ENCODE results near the gene PPP1R11. TPM values are rescaled to one million over a fixed set of nuclear protein-coding genes. Genes with fewer than 3 reads are reported as not detected.

Gene PPP1R11
- total and polyA plus RNA-seq, 3 experiments from 2014 or later = 67.1 to 122 (median 70.9) TPM

DNA sequence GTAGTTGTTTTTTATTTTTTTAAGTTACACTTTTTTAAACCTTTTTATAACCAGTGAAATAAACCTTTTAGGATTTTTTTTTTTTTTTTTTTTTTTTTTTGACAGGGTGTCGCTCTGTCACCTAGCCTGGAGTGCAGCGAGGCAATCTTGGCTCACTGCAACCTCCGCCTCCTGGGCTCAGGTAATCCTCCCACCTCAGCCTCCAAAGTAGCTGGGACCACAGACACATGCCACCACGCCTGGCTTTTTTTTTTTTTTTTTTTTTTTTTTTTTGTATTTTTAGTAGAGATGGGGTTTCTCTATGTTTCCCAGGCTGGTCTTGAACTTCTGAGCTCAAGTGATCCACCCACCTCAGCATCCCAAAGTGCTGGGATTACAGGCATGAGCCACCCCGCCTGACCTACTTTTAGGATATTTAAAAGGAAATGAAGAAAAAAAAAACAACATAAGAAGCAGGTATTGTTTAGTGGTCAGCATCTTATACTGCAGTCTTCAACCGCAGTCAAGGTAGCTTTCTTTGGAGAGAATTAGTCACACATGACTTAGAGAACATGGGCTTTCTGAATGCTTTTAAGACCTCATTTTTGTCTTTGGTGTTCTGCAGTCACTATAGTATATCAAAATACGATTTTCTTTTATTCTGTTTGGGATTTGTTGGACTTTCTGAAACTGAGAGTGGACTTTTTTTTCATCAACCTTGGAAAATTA is 4.4 kb upstream of the PPP1R11 start:
- POLR2A ChIA-PET = no interaction called here
- Histone ChIP-seq H3K9me3 (ENCODE audit: low read length) (no peaks in the 10 kb centered on the region), H3K27me3 (ENCODE audit: insufficient read depth, low read length, poor library complexity, severe bottlenecking) (no peaks in the 10 kb centered on the region), H3K36me3 (ENCODE audit: insufficient read depth, low read length) (peaks cover 14% of the 10 kb centered on the region), H3K4me1 (ENCODE audit: insufficient read depth, low read length) (peaks cover 42% of the 10 kb centered on the region), H3K4me3 (ENCODE audit: low read length) (peak overlapping the region; percentile 82), H3K27ac (ENCODE audit: low read depth, low read length) (no peak overlapping the region)
- Mint-ChIP-seq H3K4me3 (peak overlapping the region; percentile 97 to 100 (median 98)), H3K36me3 (peaks cover 6 to 59% (median 7%) of the 10 kb centered on the region in 3 donors), H3K4me1 (peaks cover 50 to 68% (median 63%) of the 10 kb centered on the region in 3 donors), H3K27ac (peak overlapping the region; percentile 65 to 100 (median 99)), H3K9me3 (peaks cover 0 to 1% (median 0%) of the 10 kb centered on the region in 5 donors), H3K27me3 (no peaks in the 10 kb centered on the region)
- CTCF ChIA-PET = interaction anchor here (1.3 kb wide), 1 partner anchor 11 kb away, joined by 3 read pairs; no protein-coding TSS in a partner anchor
- peak in 1 of 5 donors; percentile 10 for DNase-seq

DNA sequence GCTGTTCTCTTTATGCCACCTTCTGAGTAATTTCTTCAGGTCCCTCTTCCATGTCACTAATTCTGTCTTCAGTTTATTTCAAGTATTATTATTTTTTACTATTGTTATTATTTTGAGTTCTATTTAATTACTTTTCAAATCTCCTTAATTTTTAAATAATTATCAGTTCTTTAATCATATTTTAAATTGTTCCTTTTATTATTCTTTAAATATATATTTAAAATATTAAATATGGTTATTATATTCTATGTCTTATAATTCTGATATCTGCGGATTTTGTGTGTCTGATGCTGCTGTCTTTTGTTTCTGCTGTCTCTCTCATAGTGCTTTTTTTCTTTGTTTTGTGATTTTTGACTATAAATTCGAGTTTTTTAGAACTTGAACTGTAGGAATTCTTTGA is 3.7 kb upstream of the PPP1R11 start:
- Histone ChIP-seq H3K4me1 (ENCODE audit: insufficient read depth, low read length) (peaks cover 48% of the 10 kb centered on the region), H3K36me3 (ENCODE audit: insufficient read depth, low read length) (peaks cover 16% of the 10 kb centered on the region)

DNA sequence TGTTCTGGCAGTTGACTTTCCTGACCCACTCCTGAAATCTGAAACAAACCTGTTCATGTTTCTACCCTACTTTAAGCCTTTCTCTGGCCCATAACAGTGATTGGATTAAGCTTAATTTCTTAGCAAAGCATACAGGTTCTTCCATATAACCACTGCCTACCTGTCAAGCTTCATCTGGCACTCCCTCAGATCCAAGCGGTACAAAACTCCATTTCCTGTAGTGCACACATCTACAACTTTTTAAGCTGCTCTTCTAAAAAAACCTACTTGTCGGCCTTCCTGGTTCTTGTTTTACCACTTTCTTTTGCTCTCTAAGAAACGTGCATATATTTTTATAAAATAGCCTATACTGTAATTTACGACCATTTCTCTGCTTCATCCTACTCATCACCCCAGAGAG is 916 bp upstream of the PPP1R11 start:
- peak in 1 of 5 donors; percentile 33 for DNase-seq
- peaks cover 21 to 74% (median 31%) of the 10 kb centered on the region in 3 donors for H3K36me3 Mint-ChIP-seq
- peaks cover 56 to 77% (median 70%) of the 10 kb centered on the region in 3 donors for H3K4me1 Mint-ChIP-seq
- Histone ChIP-seq H3K9me3 (ENCODE audit: low read length) (no peaks in the 10 kb centered on the region), H3K4me1 (ENCODE audit: insufficient read depth, low read length) (peaks cover 44% of the 10 kb centered on the region), H3K36me3 (ENCODE audit: insufficient read depth, low read length) (peaks cover 28% of the 10 kb centered on the region), H3K27ac (ENCODE audit: low read depth, low read length) (peak overlapping the region; percentile 98), H3K27me3 (ENCODE audit: insufficient read depth, low read length, poor library complexity, severe bottlenecking) (no peaks in the 10 kb centered on the region), H3K4me3 (ENCODE audit: low read length) (peak overlapping the region; percentile 79)
- ChIA-PET CTCF (interaction anchor here (1.8 kb wide), 1 partner anchor 37 kb away, joined by 7 read pairs; no protein-coding TSS in a partner anchor), POLR2A (interaction anchor here (0.6 to 1.6 kb wide), 7 partner anchors 22 to 1906 kb away, joined by 3 to 9 read pairs (median 3); partner anchors contain the start of genes DXO, TRIM26 and TRIM39)
- peaks cover 0 to 3% (median 0%) of the 10 kb centered on the region in 5 donors for H3K9me3 Mint-ChIP-seq
- H3K27ac Mint-ChIP-seq = peak overlapping the region; percentile 91 to 100 (median 98)
- H3K27me3 Mint-ChIP-seq = peaks cover 7 to 11% of the 10 kb centered on the region in 2 donors
- H3K4me3 Mint-ChIP-seq = peak overlapping the region; percentile 89 to 97 (median 92)

More for the DNA sequence above, 3.7 kb upstream of the PPP1R11 start:
- H3K27me3 ChIP-seq (ENCODE audit: insufficient read depth, low read length, poor library complexity, severe bottlenecking) = no peaks in the 10 kb centered on the region
- no peak overlapping the region for H3K27ac ChIP-seq (ENCODE audit: low read depth, low read length)
- peaks cover 0 to 1% (median 0%) of the 10 kb centered on the region in 5 donors for H3K9me3 Mint-ChIP-seq
- POLR2A ChIA-PET = no interaction called here
- H3K27ac Mint-ChIP-seq = peak overlapping the region in 7 of 8 donors; percentile 65 to 99 (median 89)
- H3K27me3 Mint-ChIP-seq = no peaks in the 10 kb centered on the region
- CTCF ChIA-PET = no interaction called here
- H3K4me3 ChIP-seq (ENCODE audit: low read length) = no peak overlapping the region
- H3K4me1 Mint-ChIP-seq = peaks cover 57 to 75% (median 70%) of the 10 kb centered on the region in 3 donors
- peak overlapping the region in 6 of 7 donors; percentile 26 to 62 (median 48) for H3K4me3 Mint-ChIP-seq
- no peak for DNase-seq
- peaks cover 6 to 59% (median 9%) of the 10 kb centered on the region in 3 donors for H3K36me3 Mint-ChIP-seq
- H3K9me3 ChIP-seq (ENCODE audit: low read length) = no peaks in the 10 kb centered on the region

DNA sequence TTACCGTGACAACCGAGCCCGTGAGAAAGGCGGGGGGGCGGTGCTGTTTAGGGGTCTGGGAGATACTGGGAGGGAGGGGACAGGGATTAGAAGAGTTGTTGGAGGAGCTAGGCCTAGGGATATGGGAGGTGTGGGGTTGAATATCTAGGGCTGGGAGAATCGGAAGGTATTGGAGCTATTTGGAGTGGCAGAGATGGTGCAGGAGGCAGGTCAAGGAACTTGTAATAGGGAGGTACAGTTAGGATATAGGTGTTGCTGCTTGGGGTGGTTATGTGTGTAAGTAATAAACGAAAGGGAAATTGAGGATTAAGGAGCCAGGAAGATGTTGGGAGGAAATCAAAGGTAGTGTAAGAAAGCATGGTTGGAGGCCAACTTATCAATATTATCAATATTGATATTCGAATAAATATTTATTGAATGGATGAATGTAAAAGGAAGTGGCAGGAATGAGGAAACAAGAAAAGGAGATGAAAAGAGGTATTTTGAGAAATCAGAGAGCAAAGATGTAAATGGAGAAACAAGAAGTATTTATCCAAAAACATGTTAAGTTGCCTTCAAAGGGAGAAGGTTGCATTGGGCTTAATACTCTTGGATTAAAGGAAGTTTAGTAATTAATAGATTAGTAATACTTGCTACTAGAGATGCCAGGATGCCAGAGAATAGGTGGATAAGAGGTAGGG is 602 bp downstream of the PPP1R11 start:
- peak overlapping the region; percentile 98 for H3K27ac ChIP-seq (ENCODE audit: low read depth, low read length)

DNA sequence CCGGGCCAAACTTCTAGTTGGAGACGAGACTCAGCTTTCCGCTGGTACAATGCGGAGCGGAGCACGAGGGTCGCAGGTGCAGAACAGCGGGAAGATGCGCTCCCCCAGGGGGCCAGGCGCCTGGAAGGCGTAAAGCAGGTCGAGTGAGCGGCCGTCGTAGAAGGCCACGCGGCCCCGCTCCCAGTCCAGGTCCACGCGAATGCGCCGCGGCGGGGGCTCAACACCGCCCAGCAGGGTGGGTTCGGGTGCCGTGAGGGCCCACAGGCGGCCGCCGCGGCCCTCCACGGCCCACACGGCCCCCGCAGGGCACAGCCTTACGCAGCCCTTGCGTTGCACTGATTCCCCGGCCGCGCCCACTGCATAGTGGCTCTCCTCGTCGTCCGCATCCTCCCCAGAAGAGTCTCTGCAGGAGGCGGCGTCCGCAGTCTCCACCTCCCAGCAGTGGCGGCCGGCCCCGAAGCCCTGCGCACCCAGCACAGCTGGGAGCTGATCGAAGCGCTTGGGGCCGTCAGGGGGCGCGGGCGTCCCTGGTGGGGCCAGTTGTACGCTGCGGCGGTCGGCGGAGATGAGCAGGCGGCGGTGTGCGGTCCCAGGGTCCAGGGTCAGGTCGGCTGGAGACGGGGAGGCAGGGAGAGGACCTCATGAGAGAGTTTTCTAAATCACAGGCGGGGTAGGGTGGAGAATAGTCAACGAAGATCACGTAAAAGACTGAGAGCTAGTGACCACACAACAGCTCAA is 4.3 kb downstream of the PPP1R11 start:
- DNase-seq = no peak
- Mint-ChIP-seq H3K4me3 (peak overlapping the region in 3 of 7 donors; percentile 33 to 69 (median 60)), H3K9me3 (peaks cover 0 to 3% (median 0%) of the 10 kb centered on the region in 5 donors), H3K27ac (peak overlapping the region in 2 of 8 donors; percentile 1 to 4), H3K27me3 (peaks cover 40 to 54% of the 10 kb centered on the region in 2 donors), H3K36me3 (peaks cover 25 to 38% (median 33%) of the 10 kb centered on the region in 3 donors), H3K4me1 (peaks cover 54 to 66% (median 55%) of the 10 kb centered on the region in 3 donors)
- H3K9me3 ChIP-seq (ENCODE audit: low read length) = no peaks in the 10 kb centered on the region
- ChIA-PET CTCF (interaction anchor here (1.2 kb wide), 1 partner anchor 10 kb away, joined by 5 read pairs; the partner anchor contains the start of gene POLR1H), POLR2A (interaction anchor here (1.0 kb wide), 1 partner anchor 10 kb away, joined by 5 read pairs; the partner anchor contains the start of gene POLR1H)
- H3K36me3 ChIP-seq (ENCODE audit: insufficient read depth, low read length) = peaks cover 14% of the 10 kb centered on the region
- H3K27ac ChIP-seq (ENCODE audit: low read depth, low read length) = no peak overlapping the region
- H3K27me3 ChIP-seq (ENCODE audit: insufficient read depth, low read length, poor library complexity, severe bottlenecking) = peaks cover 6% of the 10 kb centered on the region
- peaks cover 36% of the 10 kb centered on the region for H3K4me1 ChIP-seq (ENCODE audit: insufficient read depth, low read length)
- no peak overlapping the region for H3K4me3 ChIP-seq (ENCODE audit: low read length)

More for the DNA sequence above, 602 bp downstream of the PPP1R11 start:
- CTCF ChIA-PET = interaction anchor here (0.9 to 1.1 kb wide), 2 partner anchors 36 to 57 kb away, joined by 3 read pairs; no protein-coding TSS in a partner anchor
- no peak for DNase-seq
- Mint-ChIP-seq H3K4me3 (peak overlapping the region; percentile 89 to 97 (median 92)), H3K9me3 (peaks cover 0 to 3% (median 0%) of the 10 kb centered on the region in 5 donors), H3K4me1 (peaks cover 55 to 73% (median 66%) of the 10 kb centered on the region in 3 donors), H3K27me3 (peaks cover 17 to 23% of the 10 kb centered on the region in 2 donors), H3K27ac (peak overlapping the region; percentile 91 to 100 (median 98)), H3K36me3 (peaks cover 24 to 62% (median 33%) of the 10 kb centered on the region in 3 donors)
- H3K4me3 ChIP-seq (ENCODE audit: low read length) = peak overlapping the region; percentile 95
- peaks cover 28% of the 10 kb centered on the region for H3K36me3 ChIP-seq (ENCODE audit: insufficient read depth, low read length)
- no peaks in the 10 kb centered on the region for H3K27me3 ChIP-seq (ENCODE audit: insufficient read depth, low read length, poor library complexity, severe bottlenecking)
- H3K4me1 ChIP-seq (ENCODE audit: insufficient read depth, low read length) = peaks cover 36% of the 10 kb centered on the region
- H3K9me3 ChIP-seq (ENCODE audit: low read length) = no peaks in the 10 kb centered on the region
- POLR2A ChIA-PET = no interaction called here

DNA sequence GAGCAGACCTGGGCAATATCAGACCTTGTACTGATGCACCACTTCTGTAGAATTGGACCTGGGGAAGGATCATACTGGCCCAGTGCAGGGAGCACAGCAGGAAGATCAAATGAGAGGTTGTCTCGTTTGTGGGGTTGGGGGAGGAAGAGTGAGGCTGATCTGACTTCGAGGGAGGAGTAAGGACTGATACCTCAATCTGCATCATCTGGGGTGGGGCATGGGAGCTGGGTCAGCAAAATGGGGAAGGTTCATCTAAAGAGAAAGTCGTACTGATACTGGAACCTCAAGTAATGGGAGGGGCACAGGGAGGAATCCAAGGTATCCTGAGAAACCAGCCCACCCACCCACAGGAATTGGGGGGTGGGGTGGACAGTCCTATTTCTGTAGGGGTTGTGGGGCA is 4.9 kb downstream of the PPP1R11 start:
- H3K4me1 ChIP-seq (ENCODE audit: insufficient read depth, low read length) = peaks cover 39% of the 10 kb centered on the region
- CTCF ChIA-PET = no interaction called here

More for the DNA sequence above, 4.9 kb downstream of the PPP1R11 start:
- Mint-ChIP-seq H3K4me1 (peaks cover 55 to 67% (median 55%) of the 10 kb centered on the region in 3 donors), H3K27me3 (peaks cover 40 to 60% of the 10 kb centered on the region in 2 donors), H3K36me3 (peaks cover 25 to 35% (median 33%) of the 10 kb centered on the region in 3 donors), H3K4me3 (peak overlapping the region in 1 of 7 donors; percentile 33), H3K9me3 (peaks cover 0 to 3% (median 0%) of the 10 kb centered on the region in 5 donors), H3K27ac (peak overlapping the region in 2 of 8 donors; percentile 1 to 77)
- DNase-seq = no peak
- H3K27ac ChIP-seq (ENCODE audit: low read depth, low read length) = no peak overlapping the region
- H3K36me3 ChIP-seq (ENCODE audit: insufficient read depth, low read length) = peaks cover 14% of the 10 kb centered on the region
- no peak overlapping the region for H3K4me3 ChIP-seq (ENCODE audit: low read length)
- H3K9me3 ChIP-seq (ENCODE audit: low read length) = no peaks in the 10 kb centered on the region
- H3K27me3 ChIP-seq (ENCODE audit: insufficient read depth, low read length, poor library complexity, severe bottlenecking) = peaks cover 6% of the 10 kb centered on the region
- POLR2A ChIA-PET = interaction anchor here (1.0 kb wide), 1 partner anchor 11 kb away, joined by 5 read pairs; the partner anchor contains the start of gene POLR1H

All from CD8-positive, alpha-beta memory T cell (primary cell).